ENCODE measurements around the gene ST3GAL4.

GRCh38 chr11:126352934-126353801, 2.3 kb upstream of the ST3GAL4 start:
- TF ChIP-seq MAX (IDR thresholded peaks at IDR 0.05; ENCODE audit: low read depth): peak; percentile 84
- TF ChIP-seq EP300 (IDR thresholded peaks at IDR 0.05; ENCODE audit: borderline replicate concordance in 1 of 2, low read depth in 1 of 2, low read length in 1 of 2): no peak
- TF ChIP-seq CTCF (IDR thresholded peaks at IDR 0.05): no peak
- TF ChIP-seq CHD2 (IDR thresholded peaks at IDR 0.05; ENCODE audit: low read length, partially characterized antibody): no peak
- no peak for TF ChIP-seq POLR2AphosphoS5 (IDR thresholded peaks at IDR 0.05; ENCODE audit: low read depth, low read length)
- no peak for TF ChIP-seq YY1 (IDR thresholded peaks at IDR 0.05; ENCODE audit: low read depth)
- TF ChIP-seq PBX3 (IDR thresholded peaks at IDR 0.05): no peak
- no peak for TF ChIP-seq ZBTB33 (IDR thresholded peaks at IDR 0.05; ENCODE audit: borderline replicate concordance, low read depth)
- TF ChIP-seq REST (IDR thresholded peaks at IDR 0.05; ENCODE audit: low read depth, low read length): no peak
- TF ChIP-seq EZH2phosphoT487 (IDR thresholded peaks at IDR 0.05; ENCODE audit: borderline replicate concordance, low read depth): no peak
- TF ChIP-seq NFIC (IDR thresholded peaks at IDR 0.05; ENCODE audit: borderline replicate concordance): no peak
- TF ChIP-seq GATA2 (CRISPR knock-in tag; IDR thresholded peaks at IDR 0.05): no peak
